DND-41 (cell line): ENCODE data around the gene NPSR1.

Experiments
- EZH2 ChIP-seq: IDR thresholded peaks from 3 replicates; pipeline ENCODE4 v1.6.1; 2012; ENCODE audit warnings: borderline replicate concordance, low read depth, mild to moderate bottlenecking, moderate library complexity, low read length, inconsistent platforms; ENCODE audit not compliant: severe bottlenecking
- TF ChIP-seq, protein P1 (sequence below): IDR thresholded peaks from 2 replicates; pipeline ENCODE4 v1.5.1; 2012; ENCODE audit warnings: borderline replicate concordance, low read length, moderate library complexity, mild to moderate bottlenecking; ENCODE audit not compliant: poor library complexity, severe bottlenecking; ENCODE audit errors: extremely low read depth

DNA sequence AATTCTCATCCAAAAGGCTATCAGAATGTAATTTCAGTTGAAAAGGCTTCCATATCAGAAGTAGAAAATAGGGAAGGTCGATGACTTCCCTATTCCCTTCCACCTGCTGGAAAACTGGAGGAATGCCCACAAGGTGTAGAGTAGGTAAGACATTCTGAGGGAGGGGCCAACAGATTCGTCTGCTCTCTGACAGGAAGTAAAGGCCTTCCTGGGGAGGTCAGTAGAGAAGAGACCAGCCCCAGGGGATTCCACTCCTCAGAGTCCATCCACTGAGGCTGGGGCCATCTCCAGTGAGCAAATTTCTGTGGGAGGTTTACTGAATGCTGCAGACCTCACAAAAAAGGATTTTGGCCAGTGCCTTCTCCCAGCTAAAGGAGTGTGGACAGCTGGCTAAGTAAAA is 19.5 kb downstream of the NPSR1 start:
- TF ChIP-seq, protein P1, sequence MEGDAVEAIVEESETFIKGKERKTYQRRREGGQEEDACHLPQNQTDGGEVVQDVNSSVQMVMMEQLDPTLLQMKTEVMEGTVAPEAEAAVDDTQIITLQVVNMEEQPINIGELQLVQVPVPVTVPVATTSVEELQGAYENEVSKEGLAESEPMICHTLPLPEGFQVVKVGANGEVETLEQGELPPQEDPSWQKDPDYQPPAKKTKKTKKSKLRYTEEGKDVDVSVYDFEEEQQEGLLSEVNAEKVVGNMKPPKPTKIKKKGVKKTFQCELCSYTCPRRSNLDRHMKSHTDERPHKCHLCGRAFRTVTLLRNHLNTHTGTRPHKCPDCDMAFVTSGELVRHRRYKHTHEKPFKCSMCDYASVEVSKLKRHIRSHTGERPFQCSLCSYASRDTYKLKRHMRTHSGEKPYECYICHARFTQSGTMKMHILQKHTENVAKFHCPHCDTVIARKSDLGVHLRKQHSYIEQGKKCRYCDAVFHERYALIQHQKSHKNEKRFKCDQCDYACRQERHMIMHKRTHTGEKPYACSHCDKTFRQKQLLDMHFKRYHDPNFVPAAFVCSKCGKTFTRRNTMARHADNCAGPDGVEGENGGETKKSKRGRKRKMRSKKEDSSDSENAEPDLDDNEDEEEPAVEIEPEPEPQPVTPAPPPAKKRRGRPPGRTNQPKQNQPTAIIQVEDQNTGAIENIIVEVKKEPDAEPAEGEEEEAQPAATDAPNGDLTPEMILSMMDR: no peak
- no peak for TF ChIP-seq EZH2
